H1 (cell line): ENCODE results near the gene SHROOM4. TPM values are rescaled to one million over a fixed set of nuclear protein-coding genes. Genes with fewer than 3 reads are reported as not detected.

ENCODE experiments used
- CTCF ChIA-PET: fragments of 300-600 bp; sonication (Branson Sonifier 250); formaldehyde crosslinking; loops from one replicate; lab custom pipeline; 2021; ENCODE audit not compliant: partially characterized antibody; lab: Charles Lee
- POLR2A ChIA-PET: fragments of 300-600 bp; sonication (Branson Sonifier 250); formaldehyde crosslinking; loops from one replicate; lab custom pipeline; 2021; ENCODE audit warnings: inconsistent platforms; ENCODE audit not compliant: partially characterized antibody; lab: Charles Lee
- DNase-seq, 2 experiments: peaks; one replicate each; pipeline versions ENCODE4 v3.0.0 to v3.0.0-alpha.2; 2010 to 2022; ENCODE audit warnings: low spot score in 2 of 2, low read depth in 1 of 2, mixed read lengths in 1 of 2
- FAIRE-seq: peaks from 2 replicates; lab custom pipeline; 2011; peaks lifted over from hg19 to GRCh38; lab: Jason Lieb, UNC
- H2AFZ ChIP-seq: 2 replicates; pipeline ENCODE4 v1.8.1; 2012; ENCODE audit warnings: low read length, inconsistent platforms
- H2AK5ac ChIP-seq: 2 replicates; pipeline ENCODE4 v1.6.1; 2013; ENCODE audit warnings: low read depth, low read length
- H2BK120ac ChIP-seq: replicated peaks from 2 replicates; pipeline ENCODE3; 2013; ENCODE audit warnings: low read depth, low read length, inconsistent platforms
- H2BK12ac ChIP-seq: 2 replicates; pipeline ENCODE4 v1.6.1; 2013; ENCODE audit warnings: low read depth, low read length
- H2BK15ac ChIP-seq: 2 replicates; pipeline ENCODE4 v1.6.1; 2013; ENCODE audit warnings: low read length
- H2BK20ac ChIP-seq: 2 replicates; pipeline ENCODE4 v1.6.1; 2013; ENCODE audit warnings: low read length
- H2BK5ac ChIP-seq: 2 replicates; pipeline ENCODE4 v1.6.1; 2013; ENCODE audit warnings: low read depth, low read length
- H3K14ac ChIP-seq: 2 replicates; pipeline ENCODE4 v1.6.1; 2013; ENCODE audit warnings: inconsistent platforms; ENCODE audit not compliant: insufficient read length
- H3K18ac ChIP-seq: 2 replicates; pipeline ENCODE4 v1.6.1; 2013; ENCODE audit warnings: low read length; ENCODE audit errors: extremely low read depth
- H3K23ac ChIP-seq: 2 replicates; pipeline ENCODE4 v1.6.1; 2013; ENCODE audit warnings: inconsistent platforms; ENCODE audit not compliant: insufficient read length
- H3K23me2 ChIP-seq: 2 replicates; pipeline ENCODE4 v1.6.1; 2013; ENCODE audit warnings: low read depth, low read length
- H3K27ac ChIP-seq: 2 replicates; pipeline ENCODE4 v1.6.1; 2011; ENCODE audit warnings: low read depth, low read length, inconsistent platforms
- H3K27me3 ChIP-seq, 4 experiments: replicated peaks in 1 of 4; 1 replicate in 1 of 4; 2 replicates in 3 of 4; pipeline versions ENCODE4 v1.6.1 to v1.8.1; 2011 to 2013; ENCODE audit warnings: low read length in 3 of 4, mild to moderate bottlenecking in 3 of 4, inconsistent platforms in 2 of 4, mixed read lengths in 2 of 4, moderate library complexity in 1 of 4; ENCODE audit not compliant: control insufficient read depth in 3 of 4, insufficient read depth in 3 of 4; ENCODE audit errors: extremely low read depth in 1 of 4
- H3K36me3 ChIP-seq, 4 experiments: 2 replicates each; pipeline versions ENCODE4 v1.6.1 to v1.8.1; 2011 to 2013; ENCODE audit warnings: mild to moderate bottlenecking in 4 of 4, low read length in 3 of 4, moderate library complexity in 2 of 4, control low read depth in 1 of 4, inconsistent platforms in 1 of 4; ENCODE audit not compliant: insufficient read depth in 4 of 4, control insufficient read depth in 2 of 4
- H3K4ac ChIP-seq: replicated peaks from 2 replicates; pipeline ENCODE3; 2013; ENCODE audit warnings: low read length, low read depth, mixed read lengths, inconsistent platforms; ENCODE audit not compliant: insufficient read length
- H3K4me1 ChIP-seq, 4 experiments: replicated peaks in 1 of 4; 1 replicate in 1 of 4; 2 replicates in 3 of 4; pipeline versions ENCODE4 v1.6.1 to v1.8.1; 2011 to 2013; ENCODE audit warnings: low read length in 3 of 4, inconsistent platforms in 2 of 4, mixed read lengths in 1 of 4; ENCODE audit not compliant: insufficient read depth in 4 of 4, control insufficient read depth in 3 of 4
- H3K4me2 ChIP-seq, 2 experiments: 2 replicates each; pipeline versions ENCODE4 v1.6.1 to v1.8.1; 2011 to 2013; ENCODE audit warnings: low read depth in 2 of 2, low read length in 2 of 2, control low read depth in 1 of 2, inconsistent platforms in 1 of 2, mild to moderate bottlenecking in 1 of 2; ENCODE audit not compliant: insufficient read depth in 1 of 2
- H3K4me3 ChIP-seq, 4 experiments: fragments of 200-600, 300-600 bp in 1 of 4; sonication (generic), shearing (Covaris generic), sonication (Bioruptor Twin) in 1 of 4; 2 replicates each; pipeline versions ENCODE4 v1.5.1 to v1.8.1; 2011 to 2016; ENCODE audit warnings: low read length in 4 of 4, low read depth in 3 of 4, control low read depth in 2 of 4, inconsistent platforms in 2 of 4, mild to moderate bottlenecking in 2 of 4, mixed read lengths in 1 of 4, moderate library complexity in 1 of 4; ENCODE audit not compliant: insufficient read depth in 2 of 4; ENCODE audit errors: extremely low read depth in 1 of 4
- H3K56ac ChIP-seq: replicated peaks from 2 replicates; pipeline ENCODE3; 2013; ENCODE audit warnings: low read depth, mild to moderate bottlenecking, mixed read lengths, low read length, inconsistent platforms; ENCODE audit not compliant: insufficient read length
- H3K79me1 ChIP-seq: 2 replicates; pipeline ENCODE4 v1.6.1; 2013; ENCODE audit warnings: low read depth, low read length, control low read depth
- H3K79me2 ChIP-seq, 2 experiments: 2 replicates each; pipeline versions ENCODE4 v1.6.1 to v1.8.1; 2012 to 2013; ENCODE audit warnings: low read length in 2 of 2, mild to moderate bottlenecking in 2 of 2, inconsistent platforms in 1 of 2; ENCODE audit not compliant: insufficient read depth in 2 of 2, control insufficient read depth in 1 of 2
- H3K9ac ChIP-seq, 4 experiments: replicated peaks in 1 of 4; 1 replicate in 1 of 4; 2 replicates in 3 of 4; pipeline versions ENCODE4 v1.6.1 to v1.8.1; 2011 to 2013; ENCODE audit warnings: low read depth in 3 of 4, low read length in 3 of 4, control low read depth in 2 of 4, mild to moderate bottlenecking in 2 of 4, moderate library complexity in 2 of 4, inconsistent platforms in 1 of 4; ENCODE audit errors: extremely low read depth in 1 of 4
- H3K9me3 ChIP-seq, 2 experiments: 2 replicates each; pipeline versions ENCODE4 v1.6.1 to v1.8.1; 2012 to 2013; ENCODE audit warnings: mild to moderate bottlenecking in 2 of 2, moderate library complexity in 2 of 2, control low read depth in 1 of 2, inconsistent platforms in 1 of 2, low read depth in 1 of 2, low read length in 1 of 2, mixed read lengths in 1 of 2; ENCODE audit not compliant: insufficient read depth in 2 of 2
- H4K20me1 ChIP-seq, 2 experiments: replicated peaks in 1 of 2; 2 replicates each; pipeline versions ENCODE3 to v1.8.1; 2011 to 2013; ENCODE audit warnings: inconsistent platforms in 2 of 2, low read length in 2 of 2, mild to moderate bottlenecking in 1 of 2; ENCODE audit not compliant: insufficient read depth in 2 of 2, control insufficient read depth in 1 of 2
- H4K5ac ChIP-seq: 2 replicates; pipeline ENCODE4 v1.6.1; 2013; ENCODE audit warnings: low read length, low read depth, mixed read lengths, inconsistent platforms; ENCODE audit not compliant: insufficient read length
- H4K8ac ChIP-seq: 2 replicates; pipeline ENCODE4 v1.8.0; 2013; ENCODE audit warnings: mild to moderate bottlenecking, moderate library complexity, low read length, inconsistent platforms; ENCODE audit not compliant: insufficient read depth; ENCODE audit errors: extremely low read depth
- H4K91ac ChIP-seq: replicated peaks from 2 replicates; pipeline ENCODE3; 2013; ENCODE audit warnings: low read length, mixed read lengths, inconsistent platforms; ENCODE audit not compliant: insufficient read length
- ASH2L ChIP-seq: fragments of 200-600, 300-600 bp; sonication (generic); IDR thresholded peaks from one replicate; pipeline ENCODE4 v1.7.1; 2017; ENCODE audit warnings: low read length
- BCL11A ChIP-seq, 2 experiments: IDR thresholded peaks; one replicate each; pipeline ENCODE4 v1.6.1; 2011; ENCODE audit warnings: low read depth in 2 of 2, low read length in 2 of 2, mild to moderate bottlenecking in 2 of 2
- CBX5 ChIP-seq: fragments of 300-800, 300-1000 bp; sonication (generic); IDR thresholded peaks from 2 replicates; pipeline ENCODE4 v1.7.1; 2016; ENCODE audit warnings: antibody characterized with exemption, low read length, low read depth
- CBX8 ChIP-seq: fragments of 300-800, 300-1000 bp; sonication (generic); IDR thresholded peaks from 2 replicates; pipeline ENCODE4 v1.7.1; 2016; ENCODE audit warnings: low read depth, low read length, borderline replicate concordance
- CREB1 ChIP-seq: IDR thresholded peaks from 2 replicates; pipeline ENCODE4 v1.6.1; 2012; ENCODE audit warnings: inconsistent platforms
- CTBP2 ChIP-seq: IDR thresholded peaks from 2 replicates; pipeline ENCODE4 v1.7.0; 2011; ENCODE audit warnings: borderline replicate concordance, mild to moderate bottlenecking, moderate library complexity, mixed read lengths, low read length; ENCODE audit not compliant: insufficient read depth, insufficient read length
- EP300 ChIP-seq, 2 experiments: IDR thresholded peaks; 1 replicate in 1 of 2; 2 replicates in 1 of 2; pipeline ENCODE4 v1.6.1; 2011 to 2012; ENCODE audit warnings: low read depth in 2 of 2, low read length in 2 of 2, mild to moderate bottlenecking in 2 of 2, borderline replicate concordance in 1 of 2, inconsistent platforms in 1 of 2, moderate library complexity in 1 of 2
- HDAC2 ChIP-seq, 2 experiments: fragments of 300-600 bp in 1 of 2; sonication (generic) in 1 of 2; IDR thresholded peaks; 2 replicates each; pipeline ENCODE4 v1.6.1; 2011 to 2012; ENCODE audit warnings: low read depth in 2 of 2, low read length in 2 of 2, mild to moderate bottlenecking in 2 of 2, moderate library complexity in 2 of 2, borderline replicate concordance in 1 of 2, inconsistent platforms in 1 of 2
- JUND ChIP-seq: IDR thresholded peaks from 2 replicates; pipeline ENCODE4 v1.6.1; 2011; ENCODE audit warnings: mild to moderate bottlenecking, improper control_type of control experiment, low read length
- NANOG ChIP-seq: IDR thresholded peaks from 2 replicates; pipeline ENCODE4 v1.6.1; 2011; ENCODE audit warnings: low read length, low read depth, mild to moderate bottlenecking, inconsistent platforms; ENCODE audit not compliant: insufficient read depth, poor library complexity, severe bottlenecking
- RNF2 ChIP-seq: fragments of 200-900, 300-1000 bp; sonication (generic); IDR thresholded peaks from 2 replicates; pipeline ENCODE4 v1.7.1; 2016; ENCODE audit warnings: borderline replicate concordance, low read depth, mild to moderate bottlenecking, antibody characterized with exemption, low read length; ENCODE audit not compliant: poor library complexity, severe bottlenecking; ENCODE audit errors: missing control alignments
- SP2 ChIP-seq: IDR thresholded peaks from 2 replicates; pipeline ENCODE4 v1.6.1; 2012; ENCODE audit warnings: mild to moderate bottlenecking, low read length, inconsistent platforms
- SP4 ChIP-seq: IDR thresholded peaks from 2 replicates; pipeline ENCODE4 v1.6.1; 2012; ENCODE audit warnings: low read length, inconsistent platforms
- polyA plus RNA-seq, 7 experiments: library from polyadenylated mRNA; depleted of rRNA in 3 of 7; stranded (reverse) in 5 of 7; unstranded in 2 of 7; fragments of >200 nt in 5 of 7; fragments of 200-250 nt in 2 of 7; gene quantifications; 1 replicate in 5 of 7; 2 replicates in 1 of 7; 4 replicates in 1 of 7; pipeline versions ENCODE4 v1.2.1 to v1.2.3, GENCODE V29; 2011 to 2013; ENCODE audit warnings: missing spikeins in 2 of 7, mixed read lengths in 2 of 7
- total RNA-seq: library from RNA; stranded (reverse); fragmentation: NEBNext Ultra II Directional; extraction: Animal tissue kit (Norgen Biotek cat#: 25700); gene quantifications from 2 replicates; pipeline ENCODE4 v1.2.1, GENCODE V29; 2021

SHROOM4 gene
- total and polyA plus RNA-seq, 2 of the 8 experiments (the other 6 are each of a cell fraction or from before 2014, with no cell fraction given), result 1.6 to 5.6 TPM

DNA sequence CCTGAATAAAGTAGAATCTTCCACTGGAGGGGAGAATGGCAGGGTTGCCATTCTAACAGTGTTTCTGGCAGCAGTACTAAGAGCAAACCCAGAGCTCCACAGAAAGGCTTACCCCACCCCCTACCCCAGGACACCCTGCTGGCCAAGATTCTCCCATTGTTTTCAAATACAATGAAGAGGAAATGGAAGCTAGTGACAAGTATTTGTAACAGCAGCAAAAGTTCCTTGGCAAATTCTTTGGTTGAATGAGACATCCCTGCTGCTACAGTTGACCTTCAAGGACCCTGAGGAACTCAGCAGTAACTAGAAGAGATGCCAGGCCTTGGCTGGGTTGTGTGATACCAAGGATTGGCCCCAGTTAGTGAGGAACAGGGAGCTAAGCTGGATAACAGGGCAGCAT, 219.2 kb downstream of the SHROOM4 start:
- H4K5ac ChIP-seq, result peak overlapping the region; percentile 71
- H3K23ac ChIP-seq, result no peak overlapping the region
- H3K4me2 ChIP-seq, result peak overlapping the region; percentile 52 to 60
- H3K79me2 ChIP-seq, result no peaks in the 10 kb centered on the region
- peak overlapping the region; percentile 46 for H3K4ac ChIP-seq
- peak overlapping the region; percentile 82 for H2BK120ac ChIP-seq
- H3K27me3 ChIP-seq, result no peaks in the 10 kb centered on the region
- no peak overlapping the region for H2BK15ac ChIP-seq
- H4K20me1 ChIP-seq, result no peaks in the 10 kb centered on the region
- ChIA-PET POLR2A (interaction anchor here (0.8 to 1.5 kb wide), 4 partner anchors 9 to 165 kb away, joined by 3 to 6 read pairs (median 3); no protein-coding TSS in a partner anchor), CTCF (interaction anchor here (0.6 to 1.1 kb wide), 3 partner anchors 13 to 899 kb away, joined by 3 to 4 read pairs (median 4); no protein-coding TSS in a partner anchor)
- H4K91ac ChIP-seq, result peak overlapping the region; percentile 92
- H4K8ac ChIP-seq, result peak overlapping the region; percentile 28; the same call in 1 of the 2 replicates
- H2AK5ac ChIP-seq, result no peak overlapping the region; the same call in 1 of the 2 replicates
- no peaks in the 10 kb centered on the region for H3K79me1 ChIP-seq
- no peaks in the 10 kb centered on the region for H3K23me2 ChIP-seq
- H3K56ac ChIP-seq, result peak overlapping the region; percentile 43
- FAIRE-seq (peak; percentile 100), DNase-seq (peak; percentile 55 to 57)
- peak overlapping the region; percentile 95; the same call in 1 of the 2 replicates for H2BK20ac ChIP-seq
- no peak overlapping the region for H2AFZ ChIP-seq
- H3K14ac ChIP-seq, result no peak overlapping the region
- H3K18ac ChIP-seq, result peak overlapping the region; percentile 97
- peak overlapping the region; percentile 96 for H2BK5ac ChIP-seq
- H3K27ac ChIP-seq, result peak overlapping the region; percentile 81
- H3K36me3 ChIP-seq, result no peaks in the 10 kb centered on the region
- H2BK12ac ChIP-seq, result peak overlapping the region; percentile 68; the same call in 1 of the 2 replicates
- H3K9me3 ChIP-seq, result no peaks in the 10 kb centered on the region
- peaks cover 0 to 13% (median 7%) of the 10 kb centered on the region in 4 experiments; a peak in 5 of 7 replicates for H3K4me1 ChIP-seq
- no peak overlapping the region for H3K9ac ChIP-seq
- peak overlapping the region in 1 of 4 experiments; percentile 37; a peak in 1 of 8 replicates for H3K4me3 ChIP-seq
- TF ChIP-seq ASH2L (peak; percentile 48), JUND (no peak), CREB1 (0 out of 2 replicates have a peak, but pooled peaks have one; percentile 6), EP300 (IDR thresholded peaks at IDR 0.05; ENCODE audit: borderline replicate concordance in 1 of 2, low read depth in 2 of 2, low read length in 2 of 2) (0 out of 3 replicates have a peak, but pooled peaks of 1 of the 2 experiments have one; percentile 74), NANOG (no peak), BCL11A (IDR thresholded peaks at IDR 0.05; ENCODE audit: low read depth in 2 of 2, low read length in 2 of 2) (no peak), HDAC2 (IDR thresholded peaks at IDR 0.05; ENCODE audit: borderline replicate concordance in 1 of 2, low read depth in 2 of 2, low read length in 2 of 2) (no peak), RNF2 (no peak), SP4 (no peak), SP2 (no peak), CTBP2 (no peak), CBX8 (no peak), CBX5 (no peak)
